ENCODE measurements around the gene SLC6A3.

DNA sequence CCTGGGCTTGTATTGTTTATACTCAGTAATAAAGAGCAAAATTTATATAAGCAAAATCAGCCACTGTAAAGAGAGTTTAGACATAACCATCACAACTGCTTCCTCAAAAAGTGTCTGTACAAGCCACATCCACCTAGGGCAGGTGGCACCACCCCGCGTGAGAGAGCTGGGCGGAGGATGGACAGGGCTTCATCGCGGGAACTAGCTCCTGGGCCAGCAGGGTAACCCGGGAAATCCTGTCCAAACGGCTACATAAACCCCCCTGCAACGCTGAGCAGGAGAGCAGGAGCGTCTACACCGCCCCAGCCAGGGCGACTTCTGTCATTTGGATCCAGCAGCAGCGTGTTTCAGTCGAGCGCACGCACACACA, 1.3 kb downstream of the SLC6A3 start:
- no peak for TF ChIP-seq POLR2A (IDR thresholded peaks at IDR 0.05)
- TF ChIP-seq, protein P1, sequence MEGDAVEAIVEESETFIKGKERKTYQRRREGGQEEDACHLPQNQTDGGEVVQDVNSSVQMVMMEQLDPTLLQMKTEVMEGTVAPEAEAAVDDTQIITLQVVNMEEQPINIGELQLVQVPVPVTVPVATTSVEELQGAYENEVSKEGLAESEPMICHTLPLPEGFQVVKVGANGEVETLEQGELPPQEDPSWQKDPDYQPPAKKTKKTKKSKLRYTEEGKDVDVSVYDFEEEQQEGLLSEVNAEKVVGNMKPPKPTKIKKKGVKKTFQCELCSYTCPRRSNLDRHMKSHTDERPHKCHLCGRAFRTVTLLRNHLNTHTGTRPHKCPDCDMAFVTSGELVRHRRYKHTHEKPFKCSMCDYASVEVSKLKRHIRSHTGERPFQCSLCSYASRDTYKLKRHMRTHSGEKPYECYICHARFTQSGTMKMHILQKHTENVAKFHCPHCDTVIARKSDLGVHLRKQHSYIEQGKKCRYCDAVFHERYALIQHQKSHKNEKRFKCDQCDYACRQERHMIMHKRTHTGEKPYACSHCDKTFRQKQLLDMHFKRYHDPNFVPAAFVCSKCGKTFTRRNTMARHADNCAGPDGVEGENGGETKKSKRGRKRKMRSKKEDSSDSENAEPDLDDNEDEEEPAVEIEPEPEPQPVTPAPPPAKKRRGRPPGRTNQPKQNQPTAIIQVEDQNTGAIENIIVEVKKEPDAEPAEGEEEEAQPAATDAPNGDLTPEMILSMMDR (IDR thresholded peaks at IDR 0.05 in 4 of 5, conservative IDR thresholded peaks at IDR 0.05 in 1 of 5): no peak
